Spleen (tissue), 11 donors: Measurements from ENCODE around the gene TBR1. TPM values are rescaled to one million over a fixed set of nuclear protein-coding genes. Genes with fewer than 3 reads are reported as not detected.

Experiments used
- DNase-seq: peaks from one replicate; pipeline ENCODE4 v3.0.0-alpha.2; 2020
- H3K27ac ChIP-seq, 8 donors: fragments of 200-600 bp; sonication (generic) in 7 of 8; 1 replicate in 4 of 8; 2 replicates in 4 of 8; pipeline versions ENCODE4 v1.5.0 to v1.8.0; 2016 to 2021; ENCODE audit warnings: inconsistent platforms in 4 of 8, mild to moderate bottlenecking in 4 of 8, moderate library complexity in 1 of 8
- H3K27me3 ChIP-seq, 7 donors: fragments of 200-600 bp; sonication (generic) in 6 of 7; replicated peaks in 1 of 7; 1 replicate in 4 of 7; 2 replicates in 3 of 7; pipeline versions ENCODE4 v1.5.0 to v1.8.0; 2016 to 2021; ENCODE audit warnings: inconsistent platforms in 3 of 7, mild to moderate bottlenecking in 1 of 7
- H3K36me3 ChIP-seq, 6 donors: fragments of 200-600 bp; sonication (generic) in 5 of 6; 1 replicate in 4 of 6; 2 replicates in 2 of 6; pipeline versions ENCODE4 v1.5.0 to v1.8.0; 2016 to 2021; ENCODE audit warnings: inconsistent platforms in 2 of 6
- H3K4me1 ChIP-seq, 6 donors: fragments of 200-600 bp; sonication (generic) in 5 of 6; 1 replicate in 3 of 6; 2 replicates in 3 of 6; pipeline versions ENCODE4 v1.5.0 to v1.8.0; 2016 to 2021; ENCODE audit warnings: inconsistent platforms in 3 of 6
- H3K4me3 ChIP-seq, 8 donors: fragments of 200-600 bp; sonication (generic) in 7 of 8; 1 replicate in 4 of 8; 2 replicates in 4 of 8; pipeline versions ENCODE4 v1.5.0 to v1.8.0; 2016 to 2021; ENCODE audit warnings: inconsistent platforms in 4 of 8, mild to moderate bottlenecking in 4 of 8, moderate library complexity in 2 of 8
- H3K9me3 ChIP-seq, 8 donors: fragments of 200-600 bp; sonication (generic) in 7 of 8; 1 replicate in 4 of 8; 2 replicates in 4 of 8; pipeline versions ENCODE4 v1.5.0 to v1.8.0; 2016 to 2021; ENCODE audit warnings: inconsistent platforms in 4 of 8
- CTCF ChIP-seq, 11 experiments: fragments of 200-600 bp in 7 of 11; fragments of 450-650 bp in 4 of 11; sonication (generic) in 4 of 11; IDR thresholded peaks in 8 of 11; conservative IDR thresholded peaks in 3 of 11; 1 replicate in 7 of 11; 2 replicates in 4 of 11; pipeline versions ENCODE4 v1.4.0 to v1.8.0; 2016 to 2021; ENCODE audit warnings: antibody characterized with exemption in 11 of 11, inconsistent platforms in 4 of 11, mild to moderate bottlenecking in 1 of 11
- POLR2A ChIP-seq, 3 donors: fragments of 450-650 bp; IDR thresholded peaks; one replicate each; pipeline ENCODE4 v1.5.1; 2017; ENCODE audit warnings: antibody characterized with exemption in 3 of 3, mild to moderate bottlenecking in 1 of 3
- POLR2AphosphoS5 ChIP-seq, 3 donors: sonication (generic); formaldehyde crosslinking; IDR thresholded peaks; one replicate each; pipeline ENCODE4 v1.5.1; 2017; ENCODE audit warnings: antibody characterized with exemption in 3 of 3
- WGBS, 5 donors: extraction: QIAGEN DNeasy Blood & Tissue Kit in 3 of 5; methylation state at CpG; one replicate each; pipeline versions ENCODE4 v1.1.5 to v1.1.7; 2013 to 2018; 5-methylcytosine and 5-hydroxymethylcytosine counted together
- intact Hi-C: fragments of 100-400 bp; cut with DNase I; formaldehyde crosslinking; loops from one replicate; pipeline ENCODE4 v1.15.0; 2023; ENCODE audit warnings: low total_unique reads
- polyA plus RNA-seq, 3 donors: library from polyadenylated mRNA; stranded (reverse); fragments of 200-250 nt; gene quantifications; one replicate each; pipeline ENCODE4 v1.2.1, GENCODE V29; 2013
- total RNA-seq, 7 donors: library from RNA; depleted of rRNA in 3 of 7; stranded (reverse); fragments of >200 nt in 3 of 7; fragmentation: NEBNext Ultra II Directional in 4 of 7; extraction: Animal tissue kit (Norgen Biotek cat#: 25700) in 4 of 7; gene quantifications; one replicate each; pipeline versions ENCODE4 v1.1.0 to v1.2.1, GENCODE V29; 2016 to 2021
- donor health status: healthy with polysubstance abuse.
- donor health status: DM: no; HTN: no; CAD: no; lungs with moderate emphysema.
- donor health status: DM: no; HTN: no; CAD: no.
- donor health status: Bipolar disorder and iron deficiency.
- donor health status: healthy.
- donor health status: DM: no; HTN: no; CAD: no.
- donor health status: DM: yes; HTN: yes; CAD: no.

TBR1 gene
- total and polyA plus RNA-seq, 10 donors = 0.03 to 0.17 TPM; not detected in 8

DNA sequence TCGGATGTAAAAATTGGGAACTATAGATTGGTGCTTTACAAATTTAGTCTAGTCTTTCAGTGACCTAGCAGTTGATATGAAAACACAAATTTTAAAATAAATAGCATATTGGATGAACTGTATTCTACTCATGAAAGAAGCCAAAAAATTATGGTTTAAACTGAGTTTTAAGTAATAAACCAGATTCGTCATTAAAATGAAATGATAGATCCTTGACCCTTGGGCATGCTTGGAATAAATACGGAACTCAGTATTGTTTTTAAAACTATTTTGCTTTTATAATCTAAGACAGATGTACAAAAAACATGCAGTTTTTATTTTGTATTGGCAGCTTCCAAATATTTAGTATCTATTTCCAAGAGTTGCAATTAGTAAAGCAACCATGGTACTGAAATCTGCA is 34.6 kb upstream of the TBR1 start:
- peaks cover 0 to 35% (median 1%) of the 10 kb centered on the region in 6 donors for H3K36me3 ChIP-seq
- peaks cover 0 to 9% (median 0%) of the 10 kb centered on the region in 6 donors for H3K4me1 ChIP-seq
- H3K27ac ChIP-seq = no peak overlapping the region
- no peak for DNase-seq
- TF ChIP-seq CTCF (IDR thresholded peaks at IDR 0.05 in 8 of 11, conservative IDR thresholded peaks at IDR 0.05 in 3 of 11) (no peak), POLR2AphosphoS5 (IDR thresholded peaks at IDR 0.05) (no peak), POLR2A (IDR thresholded peaks at IDR 0.05) (no peak)
- intact Hi-C loops = no loop called here
- H3K4me3 ChIP-seq = no peak overlapping the region
- WGBS, 5 donors = 81 to 87% (median 84%) methylated on average over 3 of the region's 3 CpGs
- no peaks in the 10 kb centered on the region for H3K9me3 ChIP-seq
- no peaks in the 10 kb centered on the region for H3K27me3 ChIP-seq

DNA sequence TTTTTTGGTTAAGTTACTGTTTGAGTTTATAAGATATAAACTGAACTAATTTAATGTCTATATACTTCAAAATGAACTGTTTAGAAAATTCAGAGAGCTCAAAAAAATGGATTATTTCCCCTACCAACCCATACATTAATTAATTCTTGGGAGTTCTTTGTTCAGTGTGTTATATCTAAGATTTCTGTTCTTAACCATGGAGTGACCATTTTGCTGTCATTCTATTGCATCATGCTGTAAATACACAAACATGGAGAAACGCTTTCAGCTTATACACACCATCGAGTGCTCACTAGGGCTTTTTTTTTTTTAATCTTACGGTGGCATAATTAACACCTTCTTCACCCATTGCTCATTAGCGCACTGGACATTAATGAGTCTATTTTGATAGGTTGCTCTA is 33.4 kb upstream of the TBR1 start:
- Histone ChIP-seq H3K27me3 (no peaks in the 10 kb centered on the region), H3K9me3 (no peaks in the 10 kb centered on the region), H3K4me3 (no peak overlapping the region), H3K4me1 (peaks cover 0 to 9% (median 0%) of the 10 kb centered on the region in 6 donors), H3K36me3 (peaks cover 0 to 42% (median 2%) of the 10 kb centered on the region in 6 donors), H3K27ac (no peak overlapping the region)
- intact Hi-C loops = no loop called here
- DNase-seq = no peak
- TF ChIP-seq CTCF (IDR thresholded peaks at IDR 0.05 in 8 of 11, conservative IDR thresholded peaks at IDR 0.05 in 3 of 11) (no peak), POLR2AphosphoS5 (IDR thresholded peaks at IDR 0.05) (no peak), POLR2A (IDR thresholded peaks at IDR 0.05) (no peak)
- 95 to 99% (median 96%) methylated on average over 4 of the region's 4 CpGs for whole genome bisulfite sequencing, 5 donors

- Histone ChIP-seq H3K4me3 (no peak overlapping the region), H3K4me1 (peaks cover 0 to 9% (median 0%) of the 10 kb centered on the region in 6 donors), H3K27me3 (no peaks in the 10 kb centered on the region), H3K27ac (no peak overlapping the region), H3K36me3 (peaks cover 0 to 29% (median 2%) of the 10 kb centered on the region in 6 donors), H3K9me3 (no peaks in the 10 kb centered on the region)
- no peak for DNase-seq
- intact Hi-C loops = no loop called here
- TF ChIP-seq POLR2AphosphoS5 (IDR thresholded peaks at IDR 0.05) = no peak
- TF ChIP-seq CTCF (IDR thresholded peaks at IDR 0.05 in 8 of 11, conservative IDR thresholded peaks at IDR 0.05 in 3 of 11) = no peak
- TF ChIP-seq POLR2A (IDR thresholded peaks at IDR 0.05) = no peak
Measured at GRCh38 chr2:161384864-161385263, 31.2 kb upstream of the TBR1 start.

- Histone ChIP-seq H3K4me3 (no peak overlapping the region), H3K27me3 (no peaks in the 10 kb centered on the region), H3K4me1 (peaks cover 0 to 9% (median 0%) of the 10 kb centered on the region in 6 donors), H3K27ac (no peak overlapping the region), H3K9me3 (no peaks in the 10 kb centered on the region), H3K36me3 (peaks cover 0 to 34% (median 2%) of the 10 kb centered on the region in 6 donors)
- TF ChIP-seq POLR2A (IDR thresholded peaks at IDR 0.05) = no peak
- DNase-seq = no peak
- 79 to 90% (median 86%) methylated on average over 2 of the region's 2 CpGs for WGBS, 5 donors
- intact Hi-C loops = no loop called here
Measured at GRCh38 chr2:161386228-161386824, 29.8 kb upstream of the TBR1 start.
